IMR-90 (cell line): ENCODE results near the gene ZDHHC24.

Source experiments
- BHLHE40 ChIP-seq: fragments of 150-350 bp; IDR thresholded peaks from 2 replicates; pipeline ENCODE4 v1.6.1; 2016; ENCODE audit warnings: mild to moderate bottlenecking, low read depth, low read length
- CEBPB ChIP-seq: IDR thresholded peaks from 2 replicates; pipeline ENCODE4 v1.6.1; 2012; ENCODE audit warnings: low read depth, low read length, improper control_type of control experiment
- CTCF ChIP-seq: conservative IDR thresholded peaks from 2 replicates; pipeline ENCODE4 v1.5.1; 2012; ENCODE audit warnings: mild to moderate bottlenecking, low read depth, low read length, improper control_type of control experiment
- ELK1 ChIP-seq: fragments of 150-350 bp; IDR thresholded peaks from 2 replicates; pipeline ENCODE4 v1.6.1; 2016; ENCODE audit warnings: low read depth, mild to moderate bottlenecking, low read length, moderate library complexity, borderline replicate concordance
- FOS ChIP-seq: fragments of 150-350 bp; IDR thresholded peaks from 2 replicates; pipeline ENCODE4 v1.6.1; 2016; ENCODE audit warnings: low read depth, low read length
- MAZ ChIP-seq: IDR thresholded peaks from 2 replicates; pipeline ENCODE4 v1.6.1; 2012; ENCODE audit warnings: low read depth, mild to moderate bottlenecking, low read length, improper control_type of control experiment, moderate library complexity, borderline replicate concordance
- MXI1 ChIP-seq: IDR thresholded peaks from 2 replicates; pipeline ENCODE4 v1.6.1; 2012; ENCODE audit warnings: low read depth, mild to moderate bottlenecking, low read length, moderate library complexity, borderline replicate concordance
- POLR2A ChIP-seq: IDR thresholded peaks from 2 replicates; pipeline ENCODE4 v1.6.1; 2012; ENCODE audit warnings: mild to moderate bottlenecking, low read depth, low read length
- RAD21 ChIP-seq: IDR thresholded peaks from 2 replicates; pipeline ENCODE4 v1.6.1; 2012; ENCODE audit warnings: low read length, improper control_type of control experiment
- RCOR1 ChIP-seq: IDR thresholded peaks from 2 replicates; pipeline ENCODE4 v1.6.1; 2012; ENCODE audit warnings: mild to moderate bottlenecking, low read length, improper control_type of control experiment; ENCODE audit not compliant: insufficient replicate concordance
- RFX5 ChIP-seq: IDR thresholded peaks from 2 replicates; pipeline ENCODE4 v1.8.0; 2012; ENCODE audit warnings: low read depth, mild to moderate bottlenecking, low read length, moderate library complexity

- TF ChIP-seq CTCF (no peak), MAZ (no peak), CEBPB (no peak), ELK1 (no peak), POLR2A (no peak), MXI1 (no peak), BHLHE40 (no peak), FOS (no peak), RAD21 (no peak), RFX5 (no peak), RCOR1 (no peak)
Measured at GRCh38 chr11:66562275-66562674, 16.4 kb upstream of the ZDHHC24 start.
